Activated CD8-positive, alpha-beta memory T cell treated with anti-CD3 and anti-CD28 coated beads for 1 hour (primary cell): ENCODE data around the gene SNRNP35.
"Not testable (repeated sequence)": the region's sequence is repeated elsewhere in the genome, so short reads cannot be mapped to it uniquely, and the experiment has no call there.

Source experiments
- DNase-seq, 2 donors: peaks; one replicate each; pipeline ENCODE4 v3.0.0-alpha.2; 2020; ENCODE audit warnings: low read depth in 1 of 2; ENCODE audit errors: extremely low read depth in 1 of 2

Gene SNRNP35

DNA sequence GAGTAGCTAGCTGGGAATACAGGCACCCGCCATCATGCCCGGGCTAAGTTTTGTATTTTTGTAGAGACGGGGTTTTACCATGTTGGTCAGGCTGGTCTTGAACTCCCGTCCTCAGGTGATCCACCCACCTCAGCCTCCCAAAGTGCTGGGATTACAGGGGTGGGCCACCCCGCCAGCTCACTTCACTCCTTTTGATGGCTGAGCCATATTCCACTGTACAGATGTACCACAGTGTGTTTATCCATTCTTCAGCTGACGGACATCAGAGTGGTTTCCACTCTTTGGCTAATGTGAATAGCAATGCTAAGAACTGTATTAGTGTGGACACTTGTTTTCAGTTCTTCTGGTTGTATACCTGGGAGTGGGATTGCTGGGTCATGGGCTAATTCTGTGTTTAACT, 29.5 kb downstream of the SNRNP35 start:
- DNase-seq = no peak

DNA sequence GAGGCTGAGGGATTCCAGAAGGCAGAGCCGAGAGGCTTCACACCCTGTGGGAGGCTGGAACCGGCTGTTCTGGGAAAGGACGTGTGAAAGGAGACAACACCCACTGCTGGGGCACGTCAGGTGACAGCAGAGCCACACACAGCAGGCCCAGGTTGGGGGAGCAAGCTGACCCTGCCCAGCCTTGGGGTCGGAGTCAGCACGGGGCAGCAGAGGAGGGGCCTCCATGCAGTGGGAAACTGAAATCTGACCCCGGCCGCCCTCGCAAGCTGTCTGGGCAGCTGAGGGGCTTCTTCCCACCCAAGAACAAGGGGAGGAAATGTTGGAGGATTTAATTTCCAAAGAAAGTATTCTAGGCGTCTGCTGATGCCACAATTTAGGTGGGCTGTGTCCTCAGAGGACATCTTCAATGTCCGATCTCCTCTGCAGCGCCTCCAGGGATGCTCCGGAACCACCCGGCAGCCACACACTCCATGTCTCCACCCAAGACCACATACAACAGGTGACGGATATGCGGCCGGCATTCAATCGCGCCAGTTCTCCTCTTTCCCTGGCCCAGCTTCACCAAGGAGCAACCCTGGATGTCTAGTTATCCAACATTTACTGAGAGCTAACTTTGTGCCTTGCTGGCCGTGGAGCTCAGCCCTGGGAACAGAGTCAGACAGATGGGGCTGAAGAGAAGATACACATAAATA, 30.7 kb downstream of the SNRNP35 start:
- DNase-seq = no peak

DNA sequence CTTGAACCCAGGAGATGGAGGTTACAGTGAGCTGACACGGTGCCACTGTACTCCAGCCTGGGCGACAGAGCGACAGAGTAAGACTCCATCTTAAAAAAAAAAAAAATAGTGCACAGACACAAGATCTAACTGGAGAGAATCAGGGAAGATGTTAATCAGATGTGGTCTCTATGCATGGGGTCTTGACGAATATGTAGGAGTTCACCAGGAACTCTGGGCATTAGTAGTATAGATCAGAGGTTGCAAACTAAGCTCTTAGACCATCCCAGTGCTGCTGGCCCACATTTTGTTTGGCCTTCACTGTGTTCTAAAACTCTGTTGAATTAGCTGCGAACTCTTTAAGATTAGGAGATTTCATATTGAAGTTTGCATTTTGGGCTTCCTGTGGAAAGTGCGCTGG, 31.6 kb downstream of the SNRNP35 start:
- DNase-seq = no peak

DNA sequence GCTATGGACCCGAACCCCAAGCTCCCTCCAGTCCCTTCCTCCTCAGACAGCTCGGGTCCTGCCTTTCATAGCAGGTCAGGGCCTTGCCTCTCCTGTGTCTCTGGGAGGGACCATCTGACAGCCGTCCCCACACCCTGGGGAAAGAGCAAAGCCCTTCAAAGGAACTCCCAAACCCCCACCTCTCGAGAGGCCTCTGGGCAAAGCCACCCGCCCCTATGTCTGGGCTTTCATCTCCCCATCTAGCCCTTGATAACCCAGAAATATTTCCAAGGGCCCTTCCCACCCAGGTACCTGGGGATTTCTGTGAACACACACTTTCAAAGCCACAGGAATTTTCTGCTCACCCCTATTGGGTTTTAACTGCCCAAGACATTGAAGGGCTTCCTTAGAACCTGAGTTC, 32.1 kb downstream of the SNRNP35 start:
- DNase-seq = no peak

DNA sequence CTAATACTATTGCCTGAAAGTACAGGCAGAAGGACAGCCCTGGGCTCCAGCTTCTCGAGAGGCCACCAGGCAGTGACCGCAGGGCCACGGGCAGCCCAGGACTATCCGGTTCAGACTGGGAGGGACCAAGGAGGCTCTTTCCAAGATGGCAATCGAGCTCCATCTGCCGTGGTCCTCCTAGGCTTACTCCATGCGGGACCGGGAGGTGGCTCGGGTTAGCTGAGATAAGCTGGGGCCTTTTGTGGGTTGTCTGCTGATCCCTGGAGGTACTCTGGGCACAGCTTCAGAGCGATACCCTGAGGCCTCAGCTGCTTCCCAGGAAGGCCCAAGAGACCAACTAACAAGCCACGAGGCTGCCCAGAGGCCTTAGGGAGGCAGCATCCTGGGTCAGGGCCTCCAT, 33.1 kb downstream of the SNRNP35 start:
- DNase-seq = no peak

DNA sequence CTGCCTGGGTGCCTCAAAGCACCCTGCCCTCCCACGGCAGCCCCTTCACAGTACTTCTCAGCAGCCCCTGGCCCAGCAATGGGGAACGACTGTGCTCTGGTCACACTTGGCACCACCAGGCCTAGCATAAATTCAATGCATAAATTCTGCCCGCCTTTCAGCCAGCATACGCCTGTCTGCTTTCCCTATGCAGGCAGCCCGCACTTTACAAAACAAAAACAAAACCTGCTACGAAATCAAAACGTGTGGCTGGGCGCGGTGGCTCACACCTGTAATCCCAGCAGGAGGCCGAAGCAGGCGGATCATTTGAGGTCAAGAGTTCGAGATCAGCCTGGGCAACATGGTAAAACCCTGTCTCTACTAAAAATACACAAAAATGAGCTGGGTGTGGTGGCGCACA, 33.5 kb downstream of the SNRNP35 start:
- DNase-seq = no peak

DNA sequence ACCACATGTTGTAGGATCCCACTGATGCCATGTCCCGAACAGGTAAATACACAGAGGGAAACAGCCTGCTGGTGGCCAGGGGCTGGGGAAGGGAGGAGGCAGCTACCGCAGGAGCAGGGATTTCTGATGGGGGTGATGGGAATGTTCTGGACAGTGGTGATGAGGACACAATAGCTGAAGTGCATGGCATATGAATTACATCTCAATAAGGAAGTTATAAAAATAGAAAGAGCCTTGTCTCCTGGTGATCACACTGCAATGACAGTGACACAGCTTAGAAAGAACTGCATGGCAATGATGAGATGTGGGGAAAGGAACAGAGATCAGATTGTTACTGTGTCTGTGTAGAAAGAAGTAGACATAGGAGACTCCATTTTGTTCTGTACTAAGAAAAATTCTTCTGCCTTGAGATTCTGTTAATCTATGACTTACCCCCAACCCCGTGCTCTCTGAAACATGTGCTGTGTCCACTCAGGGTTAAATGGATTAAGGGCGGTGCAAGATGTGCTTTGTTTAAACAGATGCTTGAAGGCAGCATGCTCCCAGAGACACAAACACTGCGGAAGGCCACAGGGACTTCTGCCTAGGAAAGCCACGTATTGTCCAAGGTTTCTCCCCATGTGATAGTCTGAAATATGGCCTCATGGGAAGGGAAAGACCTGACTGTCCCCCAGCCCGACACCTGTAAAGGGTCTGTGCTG, 34.5 kb downstream of the SNRNP35 start:
- not testable (repeated sequence) for DNase-seq

DNA sequence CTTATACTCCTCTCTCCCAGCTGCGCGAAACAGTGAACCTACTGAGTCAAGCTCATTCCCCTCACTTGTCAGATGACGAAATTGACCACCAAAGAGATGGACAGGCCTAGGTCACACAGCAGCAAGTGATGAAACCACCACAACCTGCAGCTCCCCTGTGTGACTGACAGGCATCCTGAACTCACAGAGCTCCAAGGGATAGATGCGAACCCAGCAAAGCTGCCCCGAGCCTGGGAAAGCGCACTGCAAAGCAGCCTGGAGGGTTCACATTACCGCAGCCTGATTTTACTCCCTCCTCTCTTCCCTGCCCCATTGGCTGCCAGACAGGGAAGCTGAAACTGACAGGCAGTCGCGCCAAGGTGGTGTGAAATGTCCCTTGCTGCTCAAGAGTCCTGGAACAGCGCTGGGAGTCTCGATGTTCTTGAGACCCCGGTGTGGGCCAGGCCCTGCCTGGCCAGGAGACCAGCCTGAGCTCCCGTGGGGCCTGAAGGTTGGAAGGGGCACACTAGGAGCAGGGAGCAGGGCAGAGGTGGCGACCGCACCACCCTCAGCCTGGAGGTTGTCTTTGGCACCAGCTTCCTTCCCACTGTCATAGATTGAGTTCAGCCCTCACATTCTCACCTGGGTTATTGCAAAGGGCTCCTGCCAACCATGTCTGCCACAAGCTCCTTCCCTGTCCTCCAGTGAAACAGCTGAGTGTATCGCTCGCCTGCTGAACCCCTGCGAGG, 36.3 kb downstream of the SNRNP35 start:
- DNase-seq = no peak

DNA sequence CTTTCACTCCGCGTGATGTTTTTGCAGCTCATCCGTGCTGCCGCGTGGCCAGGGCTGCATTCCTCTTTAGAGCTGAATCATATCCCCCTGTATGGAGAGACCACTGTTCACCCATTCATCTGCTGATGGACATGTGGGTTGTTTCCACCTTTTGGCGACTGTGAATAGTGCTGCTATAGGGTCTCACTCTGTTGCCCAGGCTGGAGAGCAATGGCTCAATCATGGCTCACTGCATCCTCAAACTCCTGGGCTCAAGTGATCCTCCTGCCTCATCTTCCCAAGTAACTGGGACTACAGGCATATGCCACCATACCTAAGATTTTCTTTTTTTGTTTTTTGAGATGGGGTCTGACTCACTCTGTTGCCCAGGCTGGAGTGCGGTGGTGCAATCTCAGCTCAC, 39.1 kb downstream of the SNRNP35 start:
- no peak for DNase-seq

DNA sequence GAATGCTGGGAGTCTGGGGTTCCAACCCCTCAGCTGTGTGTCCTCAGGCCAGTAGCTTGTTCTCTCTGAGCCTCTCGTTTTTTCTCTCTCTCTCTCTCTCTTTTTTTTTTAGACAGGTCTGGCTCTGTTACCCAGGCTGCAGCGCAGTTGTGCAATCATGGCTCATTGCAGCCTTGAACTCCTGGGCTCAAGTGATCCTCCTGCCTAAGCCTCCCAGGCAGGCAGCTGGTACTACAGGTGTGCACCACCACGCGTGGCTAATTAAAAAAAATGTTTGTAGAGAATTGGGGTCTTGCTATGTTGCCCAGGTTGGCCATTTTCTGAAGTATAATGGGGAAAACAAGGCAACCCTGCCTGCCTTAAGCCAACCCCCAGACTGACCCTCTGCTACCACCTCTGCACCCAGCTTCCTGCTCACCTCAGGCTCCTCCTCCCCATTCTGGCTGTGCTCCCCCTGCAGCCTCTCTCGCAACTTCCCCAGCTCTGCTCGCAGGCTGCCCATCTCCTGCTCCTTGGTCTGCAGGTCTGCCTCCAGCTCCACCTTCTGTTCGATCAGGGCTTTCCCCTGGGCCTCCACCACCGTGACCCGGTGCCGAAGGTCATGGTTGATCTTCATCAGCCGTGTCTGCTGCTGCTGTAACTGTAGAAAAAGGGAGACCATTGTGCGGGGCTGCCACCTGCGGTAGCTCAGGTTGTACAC, 40.3 kb downstream of the SNRNP35 start:
- DNase-seq = no peak

DNA sequence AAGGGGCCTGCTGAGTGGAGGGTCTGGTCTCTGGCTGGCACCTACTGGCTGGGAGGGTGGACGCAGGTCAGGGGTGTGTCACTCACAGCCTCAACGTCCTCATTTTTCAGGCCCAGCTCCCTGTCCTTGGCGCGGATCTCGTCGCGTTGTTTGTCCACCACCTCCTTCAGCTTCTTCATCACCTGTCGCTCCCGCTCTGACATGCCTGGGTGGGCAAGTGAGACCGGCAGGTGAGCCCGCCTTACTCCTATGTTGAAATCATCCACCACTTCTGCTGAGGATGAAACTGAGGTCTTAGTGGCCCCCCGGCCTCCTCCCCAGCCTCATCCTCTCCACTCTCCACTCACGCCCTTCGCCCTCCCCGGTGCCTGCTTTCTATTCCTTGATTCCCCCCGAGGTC, 41.4 kb downstream of the SNRNP35 start:
- no peak for DNase-seq

DNA sequence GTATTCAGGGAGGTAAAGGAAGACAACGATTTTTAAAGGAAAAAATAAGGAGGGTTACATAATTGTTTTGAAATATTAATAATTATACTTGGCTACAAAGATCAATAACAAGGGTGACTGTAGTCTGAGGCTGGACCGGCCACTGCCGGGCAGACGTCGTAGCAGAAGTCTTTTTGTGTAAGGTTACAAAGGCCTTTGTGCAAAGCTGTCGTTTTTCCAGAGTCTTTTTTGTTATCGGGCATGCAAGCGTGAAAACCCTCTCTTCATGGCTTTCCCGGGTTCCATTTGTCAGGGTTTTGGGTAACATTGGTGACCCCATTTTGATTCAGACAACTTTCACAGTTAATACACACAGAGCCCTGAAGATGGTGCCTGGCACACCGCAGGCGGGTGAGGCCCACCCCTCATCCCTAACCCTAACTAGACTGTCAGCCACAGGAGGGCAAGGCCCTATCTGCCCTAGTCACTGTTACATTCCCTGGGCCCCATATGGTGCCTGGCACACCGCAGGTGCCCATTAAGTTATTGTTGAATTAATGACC, 44.3 kb downstream of the SNRNP35 start:
- DNase-seq = no peak

DNA sequence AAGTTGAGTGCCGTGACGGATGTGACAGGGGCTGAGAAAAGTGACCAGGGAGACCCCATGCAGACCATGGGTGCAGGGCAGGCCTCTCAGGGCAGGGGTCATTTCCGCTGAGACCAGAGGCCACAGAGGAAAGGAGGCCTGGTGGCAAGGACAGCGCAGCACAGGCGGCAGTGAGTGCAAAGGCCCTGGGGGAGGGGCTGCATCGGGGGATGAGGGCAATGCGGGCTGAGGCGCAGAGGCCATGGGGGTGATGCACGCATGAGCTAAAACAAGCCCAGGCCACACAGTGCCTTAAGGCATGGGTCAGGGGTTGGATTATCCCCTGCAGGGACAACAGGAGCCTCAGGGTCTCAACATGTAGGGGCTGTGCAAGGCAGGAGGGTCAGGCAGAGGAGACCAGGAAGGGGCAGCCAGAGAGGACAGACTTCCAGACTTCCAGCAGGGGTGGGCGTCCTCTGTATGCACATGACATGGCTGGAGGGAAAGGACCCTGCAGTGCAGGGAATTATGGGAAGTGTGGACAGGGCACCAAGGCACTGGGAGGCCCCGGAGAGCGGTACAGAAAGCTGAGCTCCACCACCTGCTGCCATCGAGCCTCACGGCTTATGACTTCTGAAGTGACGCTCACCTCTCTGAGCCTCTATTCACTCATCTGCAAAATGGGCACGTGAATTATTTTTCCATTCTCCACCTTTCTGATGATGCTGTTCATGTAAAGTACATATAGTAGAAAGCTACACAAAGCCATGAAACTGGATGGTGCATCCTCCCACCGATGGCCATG, 48.3 kb downstream of the SNRNP35 start:
- no peak for DNase-seq

DNA sequence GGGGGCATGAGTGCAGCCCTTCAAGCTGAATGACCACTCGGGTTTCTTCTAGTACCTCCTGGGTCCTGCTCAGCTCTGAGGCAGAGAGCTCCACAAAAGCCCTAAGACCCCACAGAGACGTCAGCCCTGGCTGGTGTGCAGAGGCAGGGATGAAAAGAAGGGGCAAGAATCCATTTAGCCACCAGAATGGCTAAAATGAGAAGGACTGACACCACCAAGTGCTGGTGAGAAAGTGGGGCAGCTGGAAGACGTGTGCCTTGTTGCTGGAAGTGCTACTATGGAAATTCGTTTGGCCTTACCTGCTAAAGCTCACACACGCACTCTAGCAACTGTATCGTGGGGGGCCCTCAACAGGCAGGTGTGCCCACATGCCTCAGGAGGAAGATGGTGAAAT, 48.9 kb downstream of the SNRNP35 start:
- DNase-seq = no peak

DNA sequence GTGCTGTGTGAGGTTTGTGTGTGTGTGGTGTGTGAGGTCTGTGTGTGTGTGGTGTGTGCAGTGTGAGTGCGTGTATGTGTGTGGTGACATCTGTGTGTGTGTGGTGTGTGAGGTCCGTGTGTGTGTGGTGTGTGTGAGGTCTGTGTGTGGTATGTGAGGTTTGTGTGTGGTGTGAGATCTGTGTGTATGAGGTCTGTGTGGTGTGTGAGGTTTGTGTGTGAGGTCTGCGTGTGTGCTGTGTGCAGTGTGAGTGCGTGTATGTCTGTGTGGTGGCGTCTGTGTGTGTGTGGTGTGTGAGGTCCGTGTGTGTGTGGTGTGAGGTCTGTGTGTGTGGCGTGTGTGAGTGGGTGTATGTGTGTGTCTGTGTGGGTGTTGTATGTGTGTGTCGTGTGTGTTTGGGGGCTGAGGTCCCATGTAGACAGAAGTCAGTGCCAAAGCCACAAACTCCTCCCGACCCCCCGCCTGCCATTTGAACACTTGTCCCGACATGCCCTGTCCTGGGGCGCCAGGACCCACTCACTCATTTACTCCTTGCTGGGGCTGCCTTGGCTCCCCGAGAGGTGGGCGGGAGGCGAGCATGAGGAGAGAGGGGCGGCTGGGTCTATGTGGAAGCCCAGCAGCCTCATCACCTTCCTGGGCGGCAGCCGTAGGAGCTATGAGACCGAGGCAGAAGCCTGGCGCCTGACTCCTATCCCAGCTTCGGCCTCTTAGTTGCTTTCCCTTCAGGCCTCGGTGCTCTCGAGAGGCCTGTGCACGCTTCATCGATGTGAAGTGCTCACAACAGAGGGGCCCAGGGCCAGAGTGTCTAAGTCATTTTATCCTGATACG, 55.1 kb downstream of the SNRNP35 start:
- no peak for DNase-seq

DNA sequence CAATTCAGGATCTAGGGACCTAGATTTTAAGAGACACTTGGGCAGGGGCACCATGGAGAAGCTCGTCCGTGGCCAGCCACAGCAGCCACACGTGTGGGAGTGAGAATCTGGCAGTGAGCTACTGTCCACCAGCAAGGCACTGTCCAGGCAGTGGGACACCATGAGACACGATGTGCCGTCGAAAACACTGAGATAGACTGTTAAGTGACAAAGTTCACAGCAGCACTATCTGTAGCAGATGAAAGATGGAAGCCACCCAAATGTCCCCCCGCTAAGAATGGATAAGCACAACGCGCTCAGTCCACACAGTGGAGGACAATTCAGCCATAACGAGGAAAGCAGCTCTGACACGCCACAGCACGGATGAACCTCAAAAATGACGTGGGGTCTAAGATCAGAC, 55.9 kb downstream of the SNRNP35 start:
- DNase-seq = no peak

DNA sequence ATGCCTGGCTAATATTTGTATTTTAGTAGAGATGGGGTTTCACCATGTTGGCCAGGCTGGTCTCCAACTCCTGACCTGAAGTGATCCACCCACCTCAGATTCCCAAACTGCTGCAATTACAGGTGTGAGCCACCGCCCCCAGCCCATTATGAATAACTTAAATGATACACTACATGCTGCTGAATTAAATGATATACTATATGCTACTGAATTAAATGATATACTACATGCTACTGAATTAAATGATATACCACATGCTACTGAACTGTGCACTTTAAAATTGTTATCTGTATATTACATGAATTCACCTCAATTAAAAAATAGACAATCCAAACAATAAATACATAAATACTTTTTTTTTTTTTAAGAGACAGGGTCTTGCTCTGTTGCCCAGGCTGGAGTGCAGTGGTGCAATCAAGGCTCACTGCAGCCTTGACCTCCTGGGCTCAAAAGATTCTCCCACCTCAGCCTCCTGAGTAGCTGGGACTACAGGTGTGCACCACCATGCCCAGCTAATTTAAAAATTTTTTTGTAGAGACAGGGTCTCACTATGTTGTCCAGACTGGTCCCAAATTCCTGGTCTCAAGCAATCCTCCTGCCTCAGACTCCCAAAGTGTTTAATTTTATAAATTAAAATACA, 56.8 kb downstream of the SNRNP35 start:
- not testable (repeated sequence) for DNase-seq

DNA sequence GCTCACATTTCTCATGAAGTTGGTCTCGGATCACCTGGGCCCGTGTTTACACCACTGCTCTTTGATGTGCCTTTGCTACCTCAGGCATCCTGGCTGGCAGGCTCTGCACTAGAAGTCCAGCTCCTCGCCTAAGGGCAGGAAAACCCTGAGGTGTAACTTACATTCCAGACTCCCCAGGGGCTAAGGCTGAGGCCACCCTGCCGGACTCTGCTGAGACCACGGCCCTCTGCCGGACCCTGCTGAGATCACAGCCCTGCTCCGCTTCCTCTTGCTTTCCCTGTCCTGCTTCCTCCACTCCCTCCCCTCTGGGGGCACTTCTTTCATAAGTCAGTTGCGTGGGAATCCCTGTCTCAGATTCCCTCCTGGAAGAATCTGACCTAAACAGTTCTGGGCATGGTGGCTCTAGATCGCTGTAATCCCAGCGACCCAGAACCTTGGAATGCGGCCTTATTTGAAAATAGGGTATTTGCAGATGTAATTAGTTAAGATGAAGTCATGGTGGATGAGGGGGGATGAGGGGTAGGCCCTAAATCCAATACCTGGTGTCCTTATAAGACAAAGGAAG, 58.4 kb downstream of the SNRNP35 start:
- DNase-seq = no peak
